Keratinocyte (primary cell): ENCODE results near the gene ZNF132. TPM values are rescaled to one million over a fixed set of nuclear protein-coding genes. Genes with fewer than 3 reads are reported as not detected.

Experiments used
- DNase-seq: peaks from one replicate; pipeline ENCODE4 v3.0.0-alpha.2; 2011; ENCODE audit warnings: low read depth, missing footprints, low spot score
- FAIRE-seq: peaks from 2 replicates; lab custom pipeline; 2011; peaks lifted over from hg19 to GRCh38; lab: Jason Lieb, UNC
- H2AFZ ChIP-seq: 2 replicates; pipeline ENCODE4 v1.6.0; 2012; ENCODE audit warnings: low read length, control low read depth, inconsistent platforms; ENCODE audit not compliant: control insufficient read depth
- H3K27ac ChIP-seq: 2 replicates; pipeline ENCODE4 v1.5.1; 2011; ENCODE audit warnings: low read length; ENCODE audit not compliant: control insufficient read depth, insufficient read depth
- H3K27me3 ChIP-seq: 3 replicates; pipeline ENCODE4 v1.6.0; 2011; ENCODE audit warnings: low read length; ENCODE audit not compliant: control insufficient read depth, insufficient read depth; ENCODE audit errors: extremely low read depth
- H3K36me3 ChIP-seq, 2 experiments: 2 replicates in 1 of 2; 3 replicates in 1 of 2; pipeline ENCODE4 v1.5.1; 2011; ENCODE audit warnings: low read length in 2 of 2, mild to moderate bottlenecking in 1 of 2; ENCODE audit not compliant: control insufficient read depth in 2 of 2, insufficient read depth in 2 of 2; ENCODE audit errors: extremely low read depth in 1 of 2
- H3K4me1 ChIP-seq: 3 replicates; pipeline ENCODE4 v1.5.1; 2011; ENCODE audit warnings: low read length; ENCODE audit not compliant: control insufficient read depth, insufficient read depth; ENCODE audit errors: extremely low read depth
- H3K4me2 ChIP-seq: 3 replicates; pipeline ENCODE4 v1.6.0; 2011; ENCODE audit warnings: low read depth, low read length; ENCODE audit not compliant: control insufficient read depth, insufficient read depth; ENCODE audit errors: extremely low read depth
- H3K4me3 ChIP-seq, 3 experiments: fragments of 200-600 bp in 1 of 3; sonication (generic) in 1 of 3; 2 replicates in 2 of 3; 3 replicates in 1 of 3; pipeline ENCODE4 v1.5.1; 2011 to 2016; ENCODE audit warnings: low read length in 3 of 3, mild to moderate bottlenecking in 3 of 3, control low read depth in 2 of 3, inconsistent platforms in 1 of 3, low read depth in 1 of 3, mixed read lengths in 1 of 3, mixed run types in 1 of 3, moderate library complexity in 1 of 3; ENCODE audit not compliant: control insufficient read depth in 2 of 3, insufficient read depth in 2 of 3; ENCODE audit errors: extremely low read depth in 1 of 3
- H3K79me2 ChIP-seq: 2 replicates; pipeline ENCODE4 v1.6.0; 2012; ENCODE audit warnings: low read length; ENCODE audit not compliant: control insufficient read depth, insufficient read depth
- H3K9ac ChIP-seq: 3 replicates; pipeline ENCODE4 v1.6.0; 2011; ENCODE audit warnings: low read length; ENCODE audit not compliant: control insufficient read depth, insufficient read depth; ENCODE audit errors: extremely low read depth
- H3K9me1 ChIP-seq: 3 replicates; pipeline ENCODE4 v1.6.0; 2011; ENCODE audit warnings: low read length; ENCODE audit not compliant: control insufficient read depth, insufficient read depth; ENCODE audit errors: extremely low read depth
- H3K9me3 ChIP-seq: 2 replicates; pipeline ENCODE4 v1.5.1; 2012; ENCODE audit warnings: low read depth, low read length; ENCODE audit not compliant: control insufficient read depth
- H4K20me1 ChIP-seq: 3 replicates; pipeline ENCODE4 v1.6.0; 2011; ENCODE audit warnings: low read length; ENCODE audit not compliant: control insufficient read depth, insufficient read depth; ENCODE audit errors: extremely low read depth
- EZH2 ChIP-seq: IDR thresholded peaks from one replicate; pipeline ENCODE4 v1.6.1; 2012; ENCODE audit warnings: inconsistent platforms, mild to moderate bottlenecking, low read length, moderate library complexity
- dilution Hi-C: fragments of 300-500 bp; cut with MboI; formaldehyde crosslinking; loops from one replicate; pipeline ENCODE4 v1.7.0; 2020; ENCODE audit warnings: low sequenced_read_pairs; ENCODE audit not compliant: extremely low pct_ligation_motif_present
- polyA plus RNA-seq, 5 experiments: library from polyadenylated mRNA; depleted of rRNA in 3 of 5; stranded (reverse) in 3 of 5; stranded (forward) in 1 of 5; unstranded in 1 of 5; fragments of >200 nt; gene quantifications; 1 replicate in 1 of 5; 2 replicates in 3 of 5; 3 replicates in 1 of 5; pipeline versions ENCODE4 v1.2.1 to v1.2.3, GENCODE V29; 2011 to 2012; ENCODE audit warnings: missing spikeins in 2 of 5, low read depth in 1 of 5, low replicate concordance in 1 of 5
- TF ChIP-seq, protein P1 (sequence below), 3 experiments: IDR thresholded peaks in 1 of 3; conservative IDR thresholded peaks in 1 of 3; optimal IDR thresholded peaks in 1 of 3; 2 replicates in 2 of 3; 3 replicates in 1 of 3; pipeline versions ENCODE3 to v1.5.1; 2011; ENCODE audit warnings: low read length in 3 of 3, mild to moderate bottlenecking in 3 of 3, moderate library complexity in 2 of 3, control low read depth in 1 of 3, inconsistent platforms in 1 of 3; ENCODE audit not compliant: insufficient read depth in 2 of 3; ENCODE audit errors: extremely low read depth in 1 of 3

ZNF132 gene
- polyA plus RNA-seq, 1 donor (not counting 4 experiments of a cell fraction or from before 2014, with no cell fraction given): 1.6 TPM

DNA sequence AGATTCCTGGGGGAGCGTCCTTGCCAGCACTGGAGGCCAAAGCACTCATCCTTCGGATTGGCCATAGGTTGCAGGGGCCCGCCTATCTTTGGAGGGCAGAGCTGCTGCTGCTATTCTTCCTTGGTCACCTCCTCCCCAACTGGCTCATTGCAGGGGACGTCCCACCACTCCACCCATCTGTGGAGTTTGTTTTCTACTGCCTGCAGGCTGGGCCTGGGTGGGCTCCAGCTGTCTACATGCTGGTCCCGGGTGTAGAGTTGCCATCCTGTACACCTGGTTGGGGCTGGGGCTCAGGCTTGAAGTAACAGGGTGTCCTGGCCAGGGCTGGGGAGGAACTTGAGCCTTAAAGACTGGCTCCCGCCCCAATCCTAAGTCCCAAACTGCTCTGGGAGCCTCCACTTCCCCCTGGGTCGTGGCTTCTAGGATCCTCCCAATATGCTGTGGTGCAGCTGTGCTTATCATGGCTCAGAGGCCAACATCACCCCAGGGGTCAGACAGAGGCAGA, 42.4 kb downstream of the ZNF132 start:
- TF ChIP-seq, protein P1, sequence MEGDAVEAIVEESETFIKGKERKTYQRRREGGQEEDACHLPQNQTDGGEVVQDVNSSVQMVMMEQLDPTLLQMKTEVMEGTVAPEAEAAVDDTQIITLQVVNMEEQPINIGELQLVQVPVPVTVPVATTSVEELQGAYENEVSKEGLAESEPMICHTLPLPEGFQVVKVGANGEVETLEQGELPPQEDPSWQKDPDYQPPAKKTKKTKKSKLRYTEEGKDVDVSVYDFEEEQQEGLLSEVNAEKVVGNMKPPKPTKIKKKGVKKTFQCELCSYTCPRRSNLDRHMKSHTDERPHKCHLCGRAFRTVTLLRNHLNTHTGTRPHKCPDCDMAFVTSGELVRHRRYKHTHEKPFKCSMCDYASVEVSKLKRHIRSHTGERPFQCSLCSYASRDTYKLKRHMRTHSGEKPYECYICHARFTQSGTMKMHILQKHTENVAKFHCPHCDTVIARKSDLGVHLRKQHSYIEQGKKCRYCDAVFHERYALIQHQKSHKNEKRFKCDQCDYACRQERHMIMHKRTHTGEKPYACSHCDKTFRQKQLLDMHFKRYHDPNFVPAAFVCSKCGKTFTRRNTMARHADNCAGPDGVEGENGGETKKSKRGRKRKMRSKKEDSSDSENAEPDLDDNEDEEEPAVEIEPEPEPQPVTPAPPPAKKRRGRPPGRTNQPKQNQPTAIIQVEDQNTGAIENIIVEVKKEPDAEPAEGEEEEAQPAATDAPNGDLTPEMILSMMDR (optimal IDR thresholded peaks at IDR 0.05 in 1 of 3, IDR thresholded peaks at IDR 0.05 in 1 of 3, conservative IDR thresholded peaks at IDR 0.05 in 1 of 3; ENCODE audit: extremely low read depth in 1 of 3, insufficient read depth in 2 of 3, low read length in 3 of 3): no peak
- TF ChIP-seq EZH2: no peak
- dilution Hi-C loops: no loop called here

DNA sequence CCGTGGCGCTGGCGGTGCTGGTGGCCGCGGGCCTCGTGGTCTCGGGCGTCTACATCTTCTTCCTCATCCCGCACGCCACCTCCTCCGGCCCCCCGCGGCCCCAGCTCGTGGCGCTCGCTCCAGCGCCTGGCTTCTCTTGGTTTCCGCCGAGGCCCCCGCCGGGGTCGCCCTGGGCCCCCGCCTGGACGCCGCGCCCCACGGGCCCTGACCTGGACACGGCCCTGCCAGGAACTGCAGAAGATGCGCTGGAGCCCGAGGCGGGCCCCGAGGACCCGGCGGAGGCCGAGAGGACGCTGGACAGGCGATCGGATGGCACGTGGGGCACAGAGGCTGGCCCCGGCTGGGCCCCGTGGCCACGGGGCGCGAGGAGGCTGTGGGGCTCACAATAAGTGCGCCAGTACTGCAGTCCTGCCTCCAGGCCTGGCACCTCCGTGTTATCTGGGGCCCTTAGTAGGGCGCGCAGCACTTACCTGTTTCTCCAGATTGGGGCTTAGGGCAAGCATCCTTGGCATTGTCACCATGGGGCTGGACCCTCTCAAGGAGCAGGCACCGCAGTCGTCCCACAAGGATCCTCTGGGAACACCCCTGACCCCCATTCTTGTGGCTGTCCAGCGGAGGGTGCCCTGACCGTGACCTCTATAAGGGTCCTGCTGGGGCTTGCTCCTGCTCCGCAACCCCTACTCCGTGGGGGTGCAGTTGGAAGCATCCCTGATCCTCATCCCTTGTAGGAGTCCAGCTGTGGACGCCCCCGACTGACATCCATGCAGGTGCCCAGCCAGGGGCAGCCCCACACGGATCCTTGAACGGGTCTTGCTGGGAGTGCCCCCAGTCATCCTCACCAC, 43.0 kb downstream of the ZNF132 start:
- H2AFZ ChIP-seq: no peak overlapping the region
- H3K4me3 ChIP-seq: no peak overlapping the region
- TF ChIP-seq, protein P1 (optimal IDR thresholded peaks at IDR 0.05 in 1 of 3, IDR thresholded peaks at IDR 0.05 in 1 of 3, conservative IDR thresholded peaks at IDR 0.05 in 1 of 3; ENCODE audit: extremely low read depth in 1 of 3, insufficient read depth in 2 of 3, low read length in 3 of 3): no peak
- no peak for TF ChIP-seq EZH2
- H4K20me1 ChIP-seq: peaks cover 31% of the 10 kb centered on the region
- dilution Hi-C loops: no loop called here
- H3K4me1 ChIP-seq: peaks cover 38% of the 10 kb centered on the region
- H3K27me3 ChIP-seq: no peaks in the 10 kb centered on the region
- H3K9me3 ChIP-seq: no peaks in the 10 kb centered on the region
- H3K4me2 ChIP-seq: no peak overlapping the region
- H3K79me2 ChIP-seq: peaks cover 14% of the 10 kb centered on the region
- H3K36me3 ChIP-seq: peaks cover 18 to 22% of the 10 kb centered on the region in 2 experiments
- FAIRE-seq: no peak
- no peak overlapping the region for H3K9ac ChIP-seq
- no peak for DNase-seq
- peaks cover 5% of the 10 kb centered on the region for H3K9me1 ChIP-seq
- no peak overlapping the region for H3K27ac ChIP-seq

More for the DNA sequence above, 42.4 kb downstream of the ZNF132 start:
- no peak overlapping the region for H3K9ac ChIP-seq
- peaks cover 5% of the 10 kb centered on the region for H3K9me1 ChIP-seq
- H3K4me3 ChIP-seq: no peak overlapping the region
- no peak overlapping the region for H2AFZ ChIP-seq
- peaks cover 16% of the 10 kb centered on the region for H3K79me2 ChIP-seq
- peaks cover 42% of the 10 kb centered on the region for H3K4me1 ChIP-seq
- FAIRE-seq (no peak), DNase-seq (no peak)
- H3K27me3 ChIP-seq: no peaks in the 10 kb centered on the region
- H3K27ac ChIP-seq: no peak overlapping the region
- peaks cover 26% of the 10 kb centered on the region for H4K20me1 ChIP-seq
- H3K36me3 ChIP-seq: peaks cover 15 to 21% of the 10 kb centered on the region in 2 experiments
- H3K4me2 ChIP-seq: no peak overlapping the region
- H3K9me3 ChIP-seq: no peaks in the 10 kb centered on the region
